GM19467 (cell line): ENCODE data around the gene TYROBP.
"Not testable (repeated sequence)": the region's sequence is repeated elsewhere in the genome, so short reads cannot be mapped to it uniquely, and the experiment has no call there.

Experiments used
- ATAC-seq: cut with Tn5 transposase; IDR thresholded peaks from one replicate; pipeline ENCODE4 v1.9.1; 2021; ENCODE audit warnings: mild to moderate bottlenecking, moderate library complexity; ENCODE audit not compliant: unreplicated experiment

The TYROBP gene

DNA sequence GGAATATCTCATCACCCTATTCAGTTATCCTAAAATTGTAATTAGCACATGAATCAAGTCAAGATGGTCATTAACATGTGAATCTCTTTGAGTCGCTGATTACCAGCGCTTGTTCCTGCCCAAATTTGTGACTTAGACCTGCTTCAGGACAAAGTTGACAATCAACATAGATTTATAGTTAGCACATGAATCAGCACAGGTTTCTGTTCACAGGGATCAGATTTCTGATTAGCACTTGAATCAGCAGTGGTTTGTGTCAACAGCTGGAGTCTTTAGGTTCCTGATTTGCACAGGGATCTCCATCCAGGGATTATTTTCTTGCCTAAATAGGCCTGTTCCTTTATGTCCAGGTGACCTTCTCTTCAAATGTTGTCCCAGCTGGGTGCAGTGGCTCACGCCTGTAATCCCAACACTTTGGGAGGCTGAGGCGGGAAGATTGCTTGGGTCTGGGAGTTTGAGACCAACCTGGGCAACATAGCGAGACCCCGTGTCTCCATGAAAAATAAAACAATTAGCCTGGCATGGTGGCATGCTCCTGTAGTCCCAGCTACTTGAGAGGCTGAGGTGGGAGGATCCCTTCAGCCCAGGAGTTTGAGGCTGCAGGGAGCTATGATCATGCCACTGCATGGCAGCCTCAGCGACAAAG is 24.3 kb upstream of the TYROBP start:
- ATAC-seq = no peak

- ATAC-seq = no peak
These were observed 23.7 kb upstream of the TYROBP start for GRCh38 chr19:35931874-35932202.

DNA sequence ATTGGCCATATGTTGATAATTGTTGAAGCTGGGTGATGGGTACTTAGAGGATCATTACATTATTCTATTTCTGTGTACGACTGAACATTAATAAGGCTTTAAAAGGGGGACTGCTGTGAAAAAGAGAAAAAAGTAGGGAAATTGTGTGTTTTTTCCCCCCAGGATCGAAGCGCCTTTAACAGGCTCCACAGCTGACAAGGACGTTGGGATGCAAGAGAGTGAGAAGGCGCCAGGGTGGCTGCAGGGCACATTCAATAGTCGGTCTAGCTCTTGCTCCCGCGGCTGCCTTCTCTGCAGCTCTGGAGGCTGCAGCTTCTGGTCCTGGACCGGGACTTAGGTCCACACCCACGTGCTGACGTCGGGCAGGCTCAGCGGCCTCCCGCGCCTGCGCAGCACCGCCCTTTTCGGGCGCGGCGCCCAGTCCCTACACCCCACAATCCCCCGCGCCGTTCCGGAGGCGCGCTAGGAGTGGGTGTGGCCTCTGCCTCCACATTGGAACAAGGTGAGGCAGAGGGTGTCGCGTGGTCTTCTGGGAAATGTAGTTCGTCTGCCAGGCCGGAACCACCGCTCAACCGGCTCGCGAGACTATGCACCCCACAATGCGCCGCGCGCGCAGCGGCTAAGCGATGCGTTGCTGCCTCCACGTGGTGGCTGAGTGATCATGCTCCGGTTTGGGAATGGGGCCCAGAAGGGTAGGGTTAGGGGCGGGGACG is 23.2 kb upstream of the TYROBP start:
- ATAC-seq = peak; percentile 92

- no peak for ATAC-seq
These were observed 21.8 kb upstream of the TYROBP start for GRCh38 chr19:35929876-35930275.

DNA sequence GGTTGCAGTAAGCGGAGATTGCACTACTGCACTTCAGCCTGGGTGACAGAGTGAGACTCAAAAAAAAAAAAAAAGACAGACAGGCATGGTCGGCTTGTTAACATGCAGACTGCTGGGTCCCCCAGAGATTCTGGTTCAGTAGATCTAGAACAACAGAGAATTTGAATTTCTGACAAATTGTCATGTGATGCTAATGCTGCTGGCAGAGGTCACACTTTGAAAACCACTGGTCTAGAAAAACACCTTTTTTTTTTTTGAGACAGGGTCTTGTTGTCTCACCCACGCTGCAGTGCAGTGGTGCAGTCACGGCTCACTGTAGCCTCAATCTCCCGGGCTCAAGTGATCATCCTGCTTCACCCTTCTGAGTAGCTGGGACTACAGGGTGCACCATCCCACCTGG is 20.4 kb upstream of the TYROBP start:
- ATAC-seq = no peak

GRCh38 chr19:35925501-35925900 is 17.4 kb upstream of the TYROBP start:
- ATAC-seq = no peak

DNA sequence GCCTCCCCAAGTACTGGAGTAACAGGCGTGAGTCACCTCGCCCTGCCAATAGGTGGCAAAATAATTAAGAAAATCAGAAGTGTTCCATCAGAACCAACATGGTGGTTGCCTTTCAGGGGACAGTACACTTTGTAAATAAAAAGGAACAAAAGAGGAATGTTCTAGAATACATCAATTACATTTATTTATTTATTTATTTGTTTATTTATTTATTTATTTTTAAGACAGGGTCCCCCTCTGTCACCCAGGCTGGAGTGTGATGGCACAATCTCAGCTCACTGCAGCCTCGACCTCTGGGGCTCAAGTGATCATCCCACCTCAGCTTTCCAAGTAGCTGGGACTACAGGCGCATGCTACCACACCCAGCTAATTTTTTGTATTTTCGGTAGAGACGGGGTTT is 12.9 kb upstream of the TYROBP start:
- no peak for ATAC-seq

- no peak for ATAC-seq
These were observed 11.2 kb upstream of the TYROBP start for GRCh38 chr19:35919306-35919705.

GRCh38 chr19:35915443-35915842 is 7.3 kb upstream of the TYROBP start:
- ATAC-seq = no peak

DNA sequence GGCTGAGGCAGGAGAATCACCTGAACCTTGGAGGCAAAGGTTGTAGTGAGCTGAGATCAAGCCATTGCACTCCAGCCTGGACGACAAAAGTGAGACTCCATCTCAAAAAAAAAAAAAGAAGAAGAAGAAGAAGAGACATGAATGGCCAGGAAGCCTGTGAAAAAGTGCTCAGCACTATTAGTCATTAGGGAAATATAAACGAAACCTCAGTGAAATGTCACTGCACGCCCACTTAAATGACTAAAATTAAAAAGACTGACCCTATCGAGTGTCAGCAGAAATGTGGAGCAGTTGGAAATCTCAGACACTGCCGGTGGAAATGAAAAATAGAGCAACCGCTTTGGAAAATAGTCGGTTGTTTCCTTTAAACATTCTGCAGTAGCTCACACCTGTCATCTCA is 5.5 kb upstream of the TYROBP start:
- ATAC-seq = no peak

GRCh38 chr19:35911790-35912189 is 3.7 kb upstream of the TYROBP start:
- no peak for ATAC-seq

DNA sequence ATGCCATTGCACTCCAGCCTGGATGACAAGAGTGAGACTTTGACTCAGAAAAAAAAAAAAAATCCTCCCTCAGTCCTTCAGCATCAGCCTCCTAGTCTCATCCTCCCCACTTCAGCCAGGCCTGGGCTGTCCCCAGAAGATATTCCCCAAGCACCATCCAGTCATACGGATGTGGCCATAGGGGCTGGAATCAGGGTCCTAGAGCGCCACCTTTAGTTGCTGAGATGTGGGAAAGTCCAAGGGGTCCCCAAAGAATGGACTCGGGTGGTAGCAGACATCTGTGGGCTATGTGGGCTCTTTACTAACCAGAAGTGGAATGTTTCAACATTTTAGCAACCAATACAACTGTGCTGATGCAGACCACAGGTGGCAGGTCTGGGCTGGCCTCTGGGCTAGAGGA is 3.1 kb upstream of the TYROBP start:
- no peak for ATAC-seq

GRCh38 chr19:35910355-35910754 is 2.3 kb upstream of the TYROBP start:
- not testable (repeated sequence) for ATAC-seq

GRCh38 chr19:35909684-35910035 is 1.6 kb upstream of the TYROBP start:
- ATAC-seq = no peak

DNA sequence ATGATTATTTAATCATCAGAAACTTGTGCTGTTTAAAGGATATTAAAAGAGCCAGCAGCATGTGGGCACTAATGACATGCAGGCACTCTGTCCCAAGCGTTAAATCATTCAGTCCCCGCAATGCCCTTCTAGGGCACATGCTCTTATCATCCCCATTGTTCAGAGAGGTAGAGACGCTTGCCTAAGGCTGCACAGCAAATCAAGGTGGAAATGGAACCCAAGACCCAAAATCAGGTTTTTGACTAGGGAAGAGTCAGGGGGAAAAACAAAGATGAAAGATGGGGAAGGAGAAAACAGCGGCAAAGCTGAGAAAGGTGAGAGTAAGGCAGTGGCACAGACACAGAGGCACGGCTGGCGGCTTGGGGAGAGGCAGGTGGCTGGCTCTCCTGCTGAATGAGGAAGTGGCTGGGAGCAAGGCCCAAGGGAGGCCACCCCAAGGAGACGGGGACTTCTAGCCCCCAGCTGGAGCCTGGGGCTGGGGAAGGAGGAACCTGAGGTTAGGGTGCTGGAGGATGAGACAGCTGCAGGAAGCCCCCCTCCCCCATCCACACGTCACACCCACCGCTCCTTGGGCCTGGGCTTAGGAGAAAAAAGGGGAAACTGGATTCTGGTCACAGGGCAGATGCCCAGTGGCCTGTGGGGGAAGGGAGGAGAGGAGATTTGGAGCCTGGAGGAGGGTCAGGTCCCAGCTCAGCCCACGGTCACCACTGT is 1.0 kb upstream of the TYROBP start:
- no peak for ATAC-seq

DNA sequence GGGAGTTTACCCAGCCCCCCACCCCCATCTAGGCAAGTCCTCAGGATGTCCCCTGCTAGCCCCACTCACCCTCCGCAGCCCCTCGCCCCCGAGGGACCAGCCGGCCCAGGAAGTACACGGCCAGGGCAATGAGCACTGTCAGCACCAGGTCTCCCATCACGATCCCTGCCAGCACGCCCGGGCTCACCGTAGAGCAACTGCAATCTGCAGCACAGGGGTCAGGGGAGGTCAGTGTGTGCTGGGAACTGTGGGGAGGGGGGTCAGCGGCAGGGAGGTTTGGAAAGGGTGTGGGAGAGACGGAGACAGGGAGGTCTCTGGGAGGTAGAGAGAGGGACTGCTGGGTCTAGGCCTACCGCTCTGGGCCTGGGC is 734 bp downstream of the TYROBP start:
- no peak for ATAC-seq

DNA sequence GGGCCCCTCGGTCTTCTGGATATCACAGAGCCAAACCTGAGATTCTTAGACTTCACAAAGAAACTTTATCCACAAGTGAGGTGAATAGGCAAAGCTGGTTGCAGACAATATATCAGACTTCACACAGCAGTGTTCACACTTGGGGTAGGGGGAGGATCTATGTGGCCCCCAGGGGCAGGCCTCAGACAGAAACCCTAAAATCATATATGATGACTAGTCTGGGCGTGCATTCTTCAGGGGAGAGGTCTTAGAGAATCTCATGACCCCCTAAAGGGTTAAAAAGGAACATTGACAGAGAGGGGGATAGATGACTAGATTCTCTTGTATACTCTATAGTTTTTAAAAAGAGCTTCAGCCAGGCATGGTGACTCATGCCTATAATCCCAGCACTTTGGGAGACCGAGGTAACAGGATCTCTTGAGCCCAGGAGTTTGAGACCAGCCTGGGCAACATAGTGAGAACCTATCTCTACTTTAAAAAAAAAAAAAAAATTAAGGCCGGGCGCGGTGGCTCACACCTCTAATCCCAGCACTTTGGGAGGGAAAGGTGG is 2.8 kb downstream of the TYROBP start:
- no peak for ATAC-seq

DNA sequence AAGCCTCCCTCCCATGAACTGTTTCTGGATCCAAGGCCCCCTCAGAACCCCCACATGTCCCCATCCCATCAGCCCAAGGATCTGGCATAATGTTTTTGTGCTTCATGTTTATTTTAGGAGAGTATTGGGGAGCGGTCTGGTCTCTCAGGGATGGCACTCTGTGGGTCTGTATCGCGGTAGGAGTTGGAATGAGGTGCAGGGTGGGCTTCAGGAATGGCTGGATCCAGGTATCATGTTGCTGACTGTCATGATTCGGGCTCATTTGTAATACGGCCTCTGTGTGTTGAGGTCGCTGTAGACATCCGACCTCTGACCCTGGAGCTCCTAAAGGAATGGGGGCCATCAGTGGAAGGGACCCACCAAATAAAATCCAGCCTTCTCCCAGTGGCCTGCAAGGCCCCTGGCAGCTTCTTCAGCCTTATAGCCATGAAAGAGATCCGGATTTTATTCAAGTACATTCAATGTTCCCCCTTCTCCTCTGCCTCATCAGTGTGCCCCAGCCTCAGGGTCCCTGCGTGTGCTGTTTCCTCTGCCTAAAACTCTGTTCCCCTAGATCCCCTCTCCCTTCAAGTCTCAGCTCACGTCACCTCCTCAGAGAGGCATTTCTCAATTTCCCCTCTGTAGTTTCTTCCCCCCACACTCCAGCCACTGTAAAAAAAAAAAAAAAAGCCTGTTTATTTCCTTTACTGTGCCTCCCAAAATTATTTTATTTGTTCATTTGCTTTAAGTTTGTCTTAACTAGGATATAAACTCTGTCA is 3.6 kb downstream of the TYROBP start:
- no peak for ATAC-seq

GRCh38 chr19:35903550-35904179 is 4.4 kb downstream of the TYROBP start:
- peak; percentile 35 for ATAC-seq

GRCh38 chr19:35902870-35903475 is 5.1 kb downstream of the TYROBP start:
- ATAC-seq = no peak
